Measurements from ENCODE around the gene LRRC14B. TPM values are rescaled to one million over a fixed set of nuclear protein-coding genes. Genes with fewer than 3 reads are reported as not detected.

The LRRC14B gene
- total RNA-seq, 2 experiments from 2014 or later, result 4.9 to 9.2 TPM

DNA sequence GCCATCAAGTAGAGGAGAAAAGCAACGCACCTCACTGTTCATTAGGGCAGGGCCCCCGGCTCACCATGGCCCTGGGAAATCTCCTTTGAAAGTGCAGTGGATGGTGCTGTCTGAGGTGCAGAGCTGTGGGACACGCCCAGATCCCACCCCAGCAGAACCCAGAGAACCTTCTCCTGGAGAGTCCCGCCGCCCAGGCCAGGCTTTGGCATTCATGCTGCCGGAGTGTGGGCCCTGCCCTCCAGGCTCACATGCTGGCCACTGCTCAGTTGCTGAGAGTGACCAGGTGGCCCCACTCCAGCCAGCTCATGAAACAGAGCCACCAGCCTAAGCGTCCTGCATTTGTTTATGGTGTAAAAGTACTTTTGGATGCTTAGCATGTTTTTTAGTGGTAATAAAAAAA, 23.8 kb upstream of the LRRC14B start:
- intact Hi-C loops (cut with micrococcal nuclease; ENCODE audit: unreplicated experiment), result no loop called here

DNA sequence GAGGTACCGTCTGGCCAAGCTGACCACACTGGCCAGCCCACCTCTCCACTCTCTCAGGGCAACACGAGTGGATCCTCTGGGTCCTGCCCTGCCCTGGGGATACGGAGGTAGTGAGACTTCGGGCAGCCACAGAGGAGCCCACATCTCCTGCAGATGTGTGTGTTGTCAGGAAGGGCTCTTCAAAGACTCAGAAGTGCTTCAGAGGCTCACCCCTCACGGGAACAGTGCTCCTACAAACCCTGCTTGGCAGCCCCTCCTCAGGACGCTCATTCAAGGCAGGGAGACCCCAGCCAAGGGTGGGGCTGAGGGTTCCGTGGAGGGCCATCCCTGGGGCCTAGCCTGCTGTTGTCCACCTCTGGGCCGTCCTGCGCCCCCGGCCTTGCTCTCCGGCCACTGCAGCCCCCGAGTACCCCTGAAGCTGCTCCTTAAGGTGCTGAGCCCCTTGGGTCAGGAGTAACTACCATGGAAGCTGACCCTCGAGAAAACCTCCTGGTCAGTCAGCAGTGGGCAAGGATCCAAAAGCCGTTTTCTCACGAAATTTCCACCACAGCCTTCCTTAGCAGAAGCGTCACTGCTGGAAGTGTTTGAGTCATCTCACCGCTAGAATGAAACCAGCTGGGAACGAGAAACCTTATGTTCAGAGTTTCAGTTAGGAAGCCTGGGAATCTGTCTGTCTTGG, 23.2 kb upstream of the LRRC14B start:
- CTCF ChIA-PET (ENCODE audit: unreplicated experiment), result no interaction called here
- H3K4me2 ChIP-seq (ENCODE audit: low read length), result no peak overlapping the region

More for the DNA sequence above, 23.8 kb upstream of the LRRC14B start:
- H3K36me3 ChIP-seq (ENCODE audit: insufficient read depth, low read length), result no peaks in the 10 kb centered on the region
- H3K4me2 ChIP-seq (ENCODE audit: low read length), result no peak overlapping the region
- CTCF ChIA-PET (ENCODE audit: unreplicated experiment), result no interaction called here
- no peaks in the 10 kb centered on the region for H3K4me1 ChIP-seq (ENCODE audit: insufficient read depth, low read length, poor library complexity, severe bottlenecking)
- no peak for TF ChIP-seq EZH2phosphoT487 (IDR thresholded peaks at IDR 0.05; ENCODE audit: borderline replicate concordance, low read depth, low read length)
- TF ChIP-seq, protein P1, sequence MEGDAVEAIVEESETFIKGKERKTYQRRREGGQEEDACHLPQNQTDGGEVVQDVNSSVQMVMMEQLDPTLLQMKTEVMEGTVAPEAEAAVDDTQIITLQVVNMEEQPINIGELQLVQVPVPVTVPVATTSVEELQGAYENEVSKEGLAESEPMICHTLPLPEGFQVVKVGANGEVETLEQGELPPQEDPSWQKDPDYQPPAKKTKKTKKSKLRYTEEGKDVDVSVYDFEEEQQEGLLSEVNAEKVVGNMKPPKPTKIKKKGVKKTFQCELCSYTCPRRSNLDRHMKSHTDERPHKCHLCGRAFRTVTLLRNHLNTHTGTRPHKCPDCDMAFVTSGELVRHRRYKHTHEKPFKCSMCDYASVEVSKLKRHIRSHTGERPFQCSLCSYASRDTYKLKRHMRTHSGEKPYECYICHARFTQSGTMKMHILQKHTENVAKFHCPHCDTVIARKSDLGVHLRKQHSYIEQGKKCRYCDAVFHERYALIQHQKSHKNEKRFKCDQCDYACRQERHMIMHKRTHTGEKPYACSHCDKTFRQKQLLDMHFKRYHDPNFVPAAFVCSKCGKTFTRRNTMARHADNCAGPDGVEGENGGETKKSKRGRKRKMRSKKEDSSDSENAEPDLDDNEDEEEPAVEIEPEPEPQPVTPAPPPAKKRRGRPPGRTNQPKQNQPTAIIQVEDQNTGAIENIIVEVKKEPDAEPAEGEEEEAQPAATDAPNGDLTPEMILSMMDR (conservative IDR thresholded peaks at IDR 0.05; ENCODE audit: low read length), result no peak
- no peaks in the 10 kb centered on the region for H3K79me2 ChIP-seq (ENCODE audit: insufficient read depth, low read depth, low read length)
- H3K4me3 ChIP-seq (ENCODE audit: low read depth, low read length, poor library complexity, severe bottlenecking), result no peak overlapping the region
- H2AFZ ChIP-seq (ENCODE audit: low read length), result no peak overlapping the region
- no peaks in the 10 kb centered on the region for H3K9me2 ChIP-seq (ENCODE audit: insufficient read depth, low read length)
- no peaks in the 10 kb centered on the region for H3K9me3 ChIP-seq (ENCODE audit: low read length)
- no TSS peak for BruUV-seq (replicated peaks)
- no peaks in the 10 kb centered on the region for H4K20me1 ChIP-seq (ENCODE audit: insufficient read depth, low read length)
- POLR2A ChIA-PET, result no interaction called here
- no peak for DNase-seq (ENCODE audit: low spot score)
- no peak overlapping the region for H3K27ac ChIP-seq (ENCODE audit: low read depth, low read length, poor library complexity, severe bottlenecking)

More for the DNA sequence above, 23.2 kb upstream of the LRRC14B start:
- no peak overlapping the region for H2AFZ ChIP-seq (ENCODE audit: low read length)
- POLR2A ChIA-PET, result interaction anchor here (0.7 kb wide), 2 partner anchors 181 to 1536 kb away, joined by 3 to 4 read pairs; no protein-coding TSS in a partner anchor
- H3K9me2 ChIP-seq (ENCODE audit: insufficient read depth, low read length), result no peaks in the 10 kb centered on the region
- DNase-seq (ENCODE audit: low spot score), result no peak
- no peak overlapping the region for H3K4me3 ChIP-seq (ENCODE audit: low read depth, low read length, poor library complexity, severe bottlenecking)
- H3K79me2 ChIP-seq (ENCODE audit: insufficient read depth, low read depth, low read length), result no peaks in the 10 kb centered on the region
- H3K36me3 ChIP-seq (ENCODE audit: insufficient read depth, low read length), result no peaks in the 10 kb centered on the region
- intact Hi-C loops (cut with micrococcal nuclease; ENCODE audit: unreplicated experiment), result no loop called here
- no peaks in the 10 kb centered on the region for H4K20me1 ChIP-seq (ENCODE audit: insufficient read depth, low read length)
- H3K27ac ChIP-seq (ENCODE audit: low read depth, low read length, poor library complexity, severe bottlenecking), result no peak overlapping the region
- TF ChIP-seq, protein P1 (conservative IDR thresholded peaks at IDR 0.05; ENCODE audit: low read length), result no peak
- no peak for TF ChIP-seq EZH2phosphoT487 (IDR thresholded peaks at IDR 0.05; ENCODE audit: borderline replicate concordance, low read depth, low read length)
- no peaks in the 10 kb centered on the region for H3K9me3 ChIP-seq (ENCODE audit: low read length)
- H3K4me1 ChIP-seq (ENCODE audit: insufficient read depth, low read length, poor library complexity, severe bottlenecking), result no peaks in the 10 kb centered on the region
- BruUV-seq (replicated peaks), result no TSS peak

Data from OCI-LY7 (cell line).